ENCODE results near the gene FCN1. TPM values are rescaled to one million over a fixed set of nuclear protein-coding genes. Genes with fewer than 3 reads are reported as not detected.

The FCN1 gene
- total and polyA plus RNA-seq, 9 of the 15 experiments (the other 6 are each of a cell fraction or from before 2014, with no cell fraction given), result not detected

GRCh38 chr9:134961331-134962064 lies 43.8 kb upstream of the FCN1 start:
- ChIA-PET CTCF (ENCODE audit: low intra/inter-chr PET ratio) (no interaction called here), POLR2A (interaction anchor here (0.6 to 0.7 kb wide), 2 partner anchors 108 to 132 kb away, joined by 3 read pairs; no protein-coding TSS in a partner anchor)
- intact Hi-C loops (cut with micrococcal nuclease), result no loop called here
- Histone ChIP-seq H3K4me2 (ENCODE audit: insufficient read depth, low read length) (no peak overlapping the region), H3K27ac (ENCODE audit: extremely low read depth, low read depth, low read length) (no peak overlapping the region), H3K79me2 (ENCODE audit: control insufficient read depth, insufficient read depth, low read length) (no peaks in the 10 kb centered on the region), H3K36me3 (ENCODE audit: control insufficient read depth, insufficient read depth, low read length) (no peaks in the 10 kb centered on the region), H2AFZ (ENCODE audit: low read depth, low read length) (no peak overlapping the region), H4K20me1 (replicated peaks; ENCODE audit: control insufficient read depth, insufficient read depth, low read length) (0 out of 2 replicates have a peak, but pooled peaks cover 4% of the 10 kb centered on the region), H3K9me3 (replicated peaks; ENCODE audit: control insufficient read depth, insufficient read depth, low read depth, low read length) (no peaks in the 10 kb centered on the region), H3K9me1 (ENCODE audit: control insufficient read depth, insufficient read depth, low read length) (no peaks in the 10 kb centered on the region), H3K4me3 (no peak overlapping the region), H3K27me3 (ENCODE audit: control insufficient read depth in 2 of 2, insufficient read depth in 2 of 2, low read length in 2 of 2) (peaks cover 0 to 48% of the 10 kb centered on the region in 2 experiments; a peak in 4 of 5 replicates), H3K9ac (ENCODE audit: insufficient read depth in 1 of 2, low read depth in 2 of 2, low read length in 2 of 2) (no peak overlapping the region), H3K4me1 (replicated peaks in 1 of 2; ENCODE audit: control insufficient read depth in 2 of 2, insufficient read depth in 2 of 2, low read length in 2 of 2) (no peaks in the 10 kb centered on the region)
- DNase-seq (ENCODE audit: extremely low read depth in 1 of 4, low spot score in 3 of 4), result no peak
- TF ChIP-seq ZKSCAN3 (CRISPR knock-in tag; IDR thresholded peaks at IDR 0.05), result no peak
- TF ChIP-seq SMARCB1 (IDR thresholded peaks at IDR 0.05; ENCODE audit: insufficient read length, low read depth), result no peak
- FAIRE-seq, result no peak
- no TSS peak for BruUV-seq (replicated peaks)
- ATAC-seq, result no peak
- WGBS (ENCODE audit: insufficient coverage, low coverage, missing lambda C conversion rate), result 2% methylated on average over 21 of the region's 21 CpGs
- in situ Hi-C loops (cut with MboI), result no loop called here

GRCh38 chr9:134960701-134961181 lies 43.0 kb upstream of the FCN1 start:
- Histone ChIP-seq H3K4me2 (ENCODE audit: insufficient read depth, low read length) (no peak overlapping the region), H3K4me1 (replicated peaks in 1 of 2; ENCODE audit: control insufficient read depth in 2 of 2, insufficient read depth in 2 of 2, low read length in 2 of 2) (no peaks in the 10 kb centered on the region), H2AFZ (ENCODE audit: low read depth, low read length) (no peak overlapping the region), H3K9me3 (replicated peaks; ENCODE audit: control insufficient read depth, insufficient read depth, low read depth, low read length) (no peaks in the 10 kb centered on the region), H3K79me2 (ENCODE audit: control insufficient read depth, insufficient read depth, low read length) (no peaks in the 10 kb centered on the region), H3K9me1 (ENCODE audit: control insufficient read depth, insufficient read depth, low read length) (no peaks in the 10 kb centered on the region), H3K27ac (ENCODE audit: extremely low read depth, low read depth, low read length) (no peak overlapping the region), H3K36me3 (ENCODE audit: control insufficient read depth, insufficient read depth, low read length) (no peaks in the 10 kb centered on the region), H3K27me3 (ENCODE audit: control insufficient read depth in 2 of 2, insufficient read depth in 2 of 2, low read length in 2 of 2) (peaks cover 0 to 48% of the 10 kb centered on the region in 2 experiments; a peak in 4 of 5 replicates), H4K20me1 (replicated peaks; ENCODE audit: control insufficient read depth, insufficient read depth, low read length) (0 out of 2 replicates have a peak, but pooled peaks cover 4% of the 10 kb centered on the region), H3K4me3 (no peak overlapping the region), H3K9ac (ENCODE audit: insufficient read depth in 1 of 2, low read depth in 2 of 2, low read length in 2 of 2) (no peak overlapping the region)
- intact Hi-C loops (cut with micrococcal nuclease), result no loop called here
- ChIA-PET POLR2A (interaction anchor here (0.6 to 0.7 kb wide), 2 partner anchors 107 to 132 kb away, joined by 3 read pairs; no protein-coding TSS in a partner anchor), CTCF (ENCODE audit: low intra/inter-chr PET ratio) (no interaction called here)
- no TSS peak for BruUV-seq (replicated peaks)
- WGBS (ENCODE audit: insufficient coverage, low coverage, missing lambda C conversion rate), result 0% methylated on average over 14 of the region's 15 CpGs
- DNase-seq (ENCODE audit: extremely low read depth in 1 of 4, low spot score in 3 of 4) (no peak), FAIRE-seq (no peak), ATAC-seq (no peak)
- in situ Hi-C loops (cut with MboI), result no loop called here
- TF ChIP-seq CREM (IDR thresholded peaks at IDR 0.05; ENCODE audit: low read depth) (no peak), CBX8 (IDR thresholded peaks at IDR 0.05; ENCODE audit: borderline replicate concordance, extremely low read depth, low read depth, low read length, poor library complexity, severe bottlenecking) (no peak), E2F5 (CRISPR knock-in tag; IDR thresholded peaks at IDR 0.05) (no peak), XRCC3 (IDR thresholded peaks at IDR 0.05) (no peak), RB1 (IDR thresholded peaks at IDR 0.05; ENCODE audit: low read depth) (no peak), CREB5 (CRISPR knock-in tag; IDR thresholded peaks at IDR 0.05) (no peak), HDGF (IDR thresholded peaks at IDR 0.05) (no peak), ZNF347 (CRISPR knock-in tag; IDR thresholded peaks at IDR 0.05; ENCODE audit: low read depth) (no peak), DEAF1 (CRISPR knock-in tag; IDR thresholded peaks at IDR 0.05) (no peak), ARNT (IDR thresholded peaks at IDR 0.05) (no peak)
